Activated T-helper 17 cell treated with anti-CD3 and anti-CD28 coated beads, Interleukin-2, amount 50 U/mL, for 72 hours (primary cell): ENCODE data around the gene SLC8A1. TPM values are rescaled to one million over a fixed set of nuclear protein-coding genes. Genes with fewer than 3 reads are reported as not detected.

Source experiments
- ATAC-seq: fragments of 150-1000 bp; cut with Tn5 transposase; replicated peaks from 2 replicates; pipeline ENCODE4 v1.10.0; 2021; ENCODE audit warnings: mild to moderate bottlenecking, moderate library complexity
- H3K27ac Mint-ChIP-seq: one replicate; pipeline ENCODE4 v1.8.0; 2022; ENCODE audit warnings: mixed read lengths
- H3K27me3 Mint-ChIP-seq: one replicate; pipeline ENCODE4 v1.8.0; 2022; ENCODE audit warnings: mixed read lengths
- H3K36me3 Mint-ChIP-seq: one replicate; pipeline ENCODE4 v1.8.0; 2022; ENCODE audit warnings: low read depth, mild to moderate bottlenecking, mixed read lengths
- H3K4me1 Mint-ChIP-seq: one replicate; pipeline ENCODE4 v1.8.0; 2022; ENCODE audit warnings: mixed read lengths
- H3K4me3 Mint-ChIP-seq: one replicate; pipeline ENCODE4 v1.8.0; 2022; ENCODE audit warnings: mild to moderate bottlenecking, mixed read lengths
- H3K9me3 Mint-ChIP-seq: one replicate; pipeline ENCODE4 v1.8.0; 2022; ENCODE audit warnings: mixed read lengths
- total RNA-seq, 2 donors: library from RNA; stranded (reverse); gene quantifications; one replicate each; pipeline ENCODE4 v1.2.3, GENCODE V29; 2022

SLC8A1 gene
- under 1 TPM in 1 of 2 donors, not detected in 1; 0.45 TPM for total RNA-seq

DNA sequence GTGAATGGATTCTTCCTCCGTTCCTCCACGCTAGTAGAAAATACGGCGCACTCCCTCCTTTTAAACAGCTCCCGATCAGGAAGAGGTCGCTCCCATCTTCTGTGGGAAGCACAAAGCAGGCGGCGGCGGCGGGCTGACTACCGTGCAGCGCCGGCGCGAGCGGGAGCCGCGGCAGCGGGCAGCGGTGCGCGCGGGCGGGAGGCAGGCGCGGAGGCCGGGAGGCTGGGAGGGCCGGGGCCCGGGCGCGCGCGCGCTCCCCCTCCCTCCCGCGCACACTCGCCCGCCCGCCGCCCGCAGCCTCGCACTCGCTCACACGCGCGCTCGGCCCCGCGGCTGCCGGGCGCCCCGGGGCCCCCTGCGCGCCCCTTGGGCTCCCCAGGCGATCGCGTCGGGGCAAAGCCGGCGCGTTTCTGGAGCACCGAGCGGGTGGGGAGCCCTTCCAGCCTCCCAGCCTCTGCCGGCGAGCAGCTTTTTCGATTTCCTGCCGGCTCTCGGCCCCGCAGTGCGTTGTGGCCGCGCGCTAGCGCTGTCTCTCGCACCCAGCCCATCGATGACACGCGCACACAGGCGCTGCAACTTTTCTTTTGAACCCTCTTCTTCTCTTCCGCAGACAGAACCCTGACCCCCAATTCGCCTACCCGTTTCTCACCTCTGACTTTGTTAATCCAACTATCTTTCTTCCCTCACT is at the start of gene SLC8A1:
Gene SLC8A1 (minus strand): TSS at position 173 of the 688 bp plus-strand sequence.
- H3K4me3 Mint-ChIP-seq: peak within 1 kb of the TSS; percentile 68
- H3K27me3 Mint-ChIP-seq: peaks cover 37% of the 10 kb centered on the region
- H3K27ac Mint-ChIP-seq: no peak within 1 kb of the TSS
- no peak for ATAC-seq
- H3K4me1 Mint-ChIP-seq: peaks cover 9% of the 10 kb centered on the region
- H3K9me3 Mint-ChIP-seq: no peaks in the 10 kb centered on the region
- no peaks in the 10 kb centered on the region for H3K36me3 Mint-ChIP-seq

DNA sequence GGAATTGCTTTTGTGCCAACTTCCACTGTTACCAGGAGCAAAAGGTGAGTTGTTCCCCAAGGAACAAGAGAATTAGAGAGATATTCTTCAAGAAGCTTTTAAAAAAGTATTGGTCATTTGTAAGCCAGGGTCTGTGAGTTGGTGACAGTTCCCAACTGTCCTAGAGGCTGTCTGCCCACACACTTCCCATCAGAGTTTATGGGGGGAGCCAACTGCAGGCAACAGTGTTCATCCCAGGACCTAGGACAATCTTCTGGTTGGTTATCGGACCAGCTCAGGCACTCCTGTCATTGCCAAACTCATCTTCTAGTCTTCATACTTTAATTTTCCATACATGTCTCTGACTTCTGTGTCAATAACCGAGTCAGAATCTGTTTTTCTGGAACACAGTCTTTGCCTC is 47.5 kb upstream of the SLC8A1 start:
- Mint-ChIP-seq H3K4me1 (no peaks in the 10 kb centered on the region), H3K9me3 (no peaks in the 10 kb centered on the region), H3K36me3 (no peaks in the 10 kb centered on the region), H3K27me3 (no peaks in the 10 kb centered on the region), H3K4me3 (no peak overlapping the region), H3K27ac (no peak overlapping the region)
- ATAC-seq: no peak

DNA sequence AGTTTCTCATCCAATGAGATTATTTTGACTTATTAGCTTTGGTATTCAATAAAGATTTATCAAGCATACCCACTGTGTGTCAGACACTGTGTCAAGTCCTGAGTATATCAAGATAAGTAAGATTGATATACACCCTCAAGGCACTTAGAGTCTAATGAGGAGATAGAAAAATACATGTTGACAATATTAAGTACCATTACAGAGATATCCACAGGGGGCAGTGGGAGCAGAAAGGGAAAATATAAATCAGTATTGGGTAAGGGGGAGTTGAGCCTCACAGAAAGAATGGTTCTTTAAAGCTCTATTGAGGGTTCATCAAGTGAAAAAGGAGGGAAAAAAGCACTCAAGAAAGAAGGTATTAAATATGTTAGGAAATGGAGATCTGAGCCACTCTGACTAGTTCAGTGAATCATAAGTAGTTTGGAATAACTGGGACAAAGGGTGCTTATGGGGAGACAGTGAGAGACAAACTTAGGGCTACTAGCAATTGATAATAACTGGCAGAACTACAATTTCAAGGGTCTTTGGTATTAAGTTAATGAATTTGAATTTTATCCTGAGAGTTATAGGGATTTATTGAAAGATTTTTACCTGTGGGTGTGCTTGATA is 45.5 kb upstream of the SLC8A1 start:
- ATAC-seq: no peak
- H3K4me1 Mint-ChIP-seq: no peaks in the 10 kb centered on the region
- no peaks in the 10 kb centered on the region for H3K36me3 Mint-ChIP-seq
- no peaks in the 10 kb centered on the region for H3K27me3 Mint-ChIP-seq
- H3K27ac Mint-ChIP-seq: no peak overlapping the region
- no peaks in the 10 kb centered on the region for H3K9me3 Mint-ChIP-seq
- H3K4me3 Mint-ChIP-seq: no peak overlapping the region

DNA sequence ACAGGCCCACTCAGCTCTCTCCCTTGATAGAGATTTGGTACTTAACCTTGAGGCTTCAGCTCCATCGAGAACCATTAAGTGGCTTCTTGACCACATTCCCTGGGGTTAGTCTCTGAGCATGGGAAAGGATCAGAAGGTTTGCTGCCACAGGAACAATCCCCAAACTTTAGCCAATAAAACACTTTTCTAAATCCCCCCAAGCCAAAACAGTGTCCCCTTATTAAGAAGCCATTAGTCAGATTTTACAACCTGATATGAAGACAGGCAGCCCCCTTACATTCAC is 37.7 kb upstream of the SLC8A1 start:
- no peak overlapping the region for H3K27ac Mint-ChIP-seq
- H3K9me3 Mint-ChIP-seq: no peaks in the 10 kb centered on the region
- no peak for ATAC-seq
- peaks cover 4% of the 10 kb centered on the region for H3K4me1 Mint-ChIP-seq
- H3K4me3 Mint-ChIP-seq: peak overlapping the region; percentile 62
- H3K27me3 Mint-ChIP-seq: no peaks in the 10 kb centered on the region
- H3K36me3 Mint-ChIP-seq: no peaks in the 10 kb centered on the region

DNA sequence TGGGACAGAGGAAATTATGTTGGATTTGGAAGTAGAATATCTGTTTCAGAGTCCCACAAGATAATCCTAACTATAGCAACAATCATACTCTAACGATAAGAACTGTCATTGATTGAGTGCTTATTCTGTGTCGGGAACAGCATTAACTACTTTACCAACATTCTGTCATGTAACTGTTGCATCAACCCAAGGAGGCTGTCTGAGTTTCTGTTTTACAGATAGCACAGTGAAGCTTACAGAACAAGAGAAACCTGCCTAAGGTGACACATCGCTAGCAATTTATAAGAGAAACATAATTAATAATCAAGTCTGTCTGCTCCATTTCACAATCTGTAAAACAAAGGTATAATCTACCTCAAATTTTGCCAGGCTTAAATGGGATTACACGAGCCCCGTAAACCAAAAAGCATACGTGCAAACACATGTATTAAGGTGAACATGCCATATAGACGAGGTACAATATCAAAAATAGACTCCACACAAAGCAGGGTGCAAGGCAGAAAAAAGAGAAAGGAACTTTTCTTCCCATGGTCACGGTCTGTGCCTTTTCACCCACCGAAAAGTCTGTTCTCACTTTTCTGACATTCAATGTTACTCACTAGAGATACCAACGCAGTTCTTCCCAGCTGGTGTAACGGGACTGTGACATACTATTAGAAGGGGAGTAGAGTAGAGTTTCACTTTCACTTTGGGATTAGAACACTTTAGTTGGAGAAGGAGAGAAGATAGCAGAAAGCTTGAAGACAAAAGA is 37.2 kb upstream of the SLC8A1 start:
- Mint-ChIP-seq H3K4me3 (peak overlapping the region; percentile 62), H3K27me3 (no peaks in the 10 kb centered on the region), H3K9me3 (no peaks in the 10 kb centered on the region), H3K27ac (no peak overlapping the region), H3K4me1 (peaks cover 4% of the 10 kb centered on the region), H3K36me3 (no peaks in the 10 kb centered on the region)
- no peak for ATAC-seq

DNA sequence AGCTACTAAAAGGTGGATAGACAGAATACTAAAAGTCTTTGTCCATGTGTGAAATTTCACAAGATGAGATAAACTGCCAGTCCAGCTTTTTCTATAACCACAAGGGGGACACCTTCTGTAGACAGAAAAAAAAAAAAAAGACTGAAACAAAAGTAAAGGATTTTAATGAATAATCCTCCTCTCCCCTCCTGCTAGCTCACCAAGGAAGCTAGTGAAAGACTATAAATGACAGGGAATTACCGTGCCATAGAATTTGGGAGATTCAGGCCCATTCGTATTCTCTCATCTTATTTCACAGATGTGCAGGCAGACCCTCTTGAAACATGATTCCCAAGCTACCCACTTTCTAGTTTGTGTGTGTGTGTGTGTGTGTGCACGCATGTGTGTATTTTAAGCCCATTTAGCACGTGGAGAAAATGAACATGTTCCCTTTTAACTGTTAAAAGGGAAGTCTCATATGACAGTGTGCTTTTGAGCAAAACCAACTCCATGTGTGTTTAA is 36.3 kb upstream of the SLC8A1 start:
- H3K36me3 Mint-ChIP-seq: no peaks in the 10 kb centered on the region
- ATAC-seq: no peak
- H3K4me3 Mint-ChIP-seq: no peak overlapping the region
- H3K27ac Mint-ChIP-seq: no peak overlapping the region
- peaks cover 3% of the 10 kb centered on the region for H3K9me3 Mint-ChIP-seq
- peaks cover 4% of the 10 kb centered on the region for H3K4me1 Mint-ChIP-seq
- no peaks in the 10 kb centered on the region for H3K27me3 Mint-ChIP-seq

DNA sequence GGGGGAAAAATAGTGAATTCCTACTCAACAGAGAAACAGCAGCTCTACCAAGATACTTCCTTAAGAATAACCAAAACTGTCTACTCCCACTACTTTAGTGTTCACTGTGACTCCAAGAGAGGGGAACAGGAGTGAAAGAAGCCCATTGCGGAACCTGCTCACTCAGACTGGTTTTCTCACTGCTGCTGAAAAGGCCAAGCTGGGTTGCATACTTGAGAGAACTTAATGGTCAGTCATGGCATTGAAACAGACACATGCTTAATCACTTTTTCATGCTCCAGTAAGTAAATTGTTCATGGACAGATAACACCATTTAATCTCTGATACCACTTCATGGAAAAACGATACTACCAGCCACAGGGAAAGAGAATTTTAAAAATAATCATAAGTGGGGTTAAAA is 35.7 kb upstream of the SLC8A1 start:
- H3K4me3 Mint-ChIP-seq: no peak overlapping the region
- H3K36me3 Mint-ChIP-seq: no peaks in the 10 kb centered on the region
- H3K27ac Mint-ChIP-seq: no peak overlapping the region
- H3K9me3 Mint-ChIP-seq: peaks cover 3% of the 10 kb centered on the region
- peaks cover 4% of the 10 kb centered on the region for H3K4me1 Mint-ChIP-seq
- ATAC-seq: no peak
- no peaks in the 10 kb centered on the region for H3K27me3 Mint-ChIP-seq

DNA sequence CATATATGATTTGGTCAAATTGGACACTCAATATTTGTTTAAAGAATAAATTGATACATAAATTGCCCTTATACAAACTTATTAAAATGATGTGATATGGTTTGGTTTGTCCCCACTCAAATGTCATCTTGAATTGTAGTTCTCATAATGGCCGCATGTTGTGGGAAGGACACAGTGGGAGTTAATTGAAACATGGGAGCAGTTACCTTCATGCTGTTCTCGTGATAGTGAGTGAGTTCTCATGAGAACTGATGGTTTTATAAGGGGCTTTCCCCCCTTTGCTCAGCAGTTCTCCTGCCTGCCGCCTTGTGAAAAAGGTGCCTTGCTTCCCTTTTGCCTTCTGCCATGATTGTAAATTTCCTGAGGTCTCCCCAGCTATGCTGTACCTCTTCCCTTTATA is 34.0 kb upstream of the SLC8A1 start:
- H3K9me3 Mint-ChIP-seq: peaks cover 3% of the 10 kb centered on the region
- H3K27me3 Mint-ChIP-seq: no peaks in the 10 kb centered on the region
- no peak for ATAC-seq
- H3K4me1 Mint-ChIP-seq: peaks cover 4% of the 10 kb centered on the region
- H3K36me3 Mint-ChIP-seq: no peaks in the 10 kb centered on the region
- no peak overlapping the region for H3K4me3 Mint-ChIP-seq
- H3K27ac Mint-ChIP-seq: no peak overlapping the region

DNA sequence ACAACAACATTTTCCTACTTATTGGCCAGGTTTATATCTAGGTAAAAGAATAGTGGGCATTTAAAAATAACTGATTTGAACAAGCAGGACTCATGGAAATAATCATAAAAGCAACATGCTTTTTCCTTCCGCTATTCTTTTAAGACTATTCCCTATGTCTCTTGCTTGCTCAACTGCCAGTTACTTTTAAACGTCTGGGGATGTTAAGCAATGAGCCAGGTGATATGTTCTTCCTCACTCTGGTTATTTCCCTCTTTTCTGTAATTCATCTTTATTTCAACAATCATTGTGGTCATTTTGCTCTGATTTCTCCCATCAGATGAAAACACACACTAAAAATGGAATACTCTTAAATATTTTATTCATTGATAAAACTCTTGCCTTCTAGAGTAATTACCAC is 33.4 kb upstream of the SLC8A1 start:
- Mint-ChIP-seq H3K9me3 (peaks cover 3% of the 10 kb centered on the region), H3K27me3 (no peaks in the 10 kb centered on the region), H3K4me1 (peaks cover 4% of the 10 kb centered on the region), H3K27ac (no peak overlapping the region), H3K4me3 (no peak overlapping the region), H3K36me3 (no peaks in the 10 kb centered on the region)
- ATAC-seq: no peak

DNA sequence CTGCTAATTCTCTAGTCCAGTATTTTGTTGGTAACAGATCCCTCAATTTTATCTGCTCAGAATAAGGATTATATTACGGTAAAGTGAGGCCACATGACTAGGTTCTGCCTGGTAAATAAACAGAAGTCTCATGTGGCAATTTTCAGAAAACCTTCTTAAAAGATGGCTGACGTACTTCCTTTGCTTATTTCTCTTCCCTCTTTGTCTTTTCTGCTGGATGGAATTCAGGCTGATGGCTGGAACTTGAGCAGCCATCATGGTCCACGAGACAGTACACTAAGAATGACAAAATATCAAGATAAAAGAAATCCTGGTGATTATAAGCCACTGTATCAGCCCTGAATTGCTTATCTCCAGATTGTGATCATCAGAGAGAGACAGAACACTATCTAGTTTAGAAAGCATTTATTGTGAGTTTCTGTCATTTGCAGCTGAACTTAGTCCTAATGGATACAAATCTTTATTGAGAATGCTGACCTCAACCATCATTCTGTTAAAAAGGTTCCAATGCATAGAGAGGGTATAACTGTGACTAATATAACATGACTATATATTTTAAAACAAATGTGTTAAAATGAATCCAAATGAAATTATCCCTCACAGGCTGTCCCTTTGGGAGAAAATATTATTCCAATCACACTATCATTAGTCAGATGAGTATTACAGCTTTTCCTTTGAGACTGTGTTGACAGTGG is 31.8 kb upstream of the SLC8A1 start:
- peaks cover 3% of the 10 kb centered on the region for H3K9me3 Mint-ChIP-seq
- no peaks in the 10 kb centered on the region for H3K4me1 Mint-ChIP-seq
- no peaks in the 10 kb centered on the region for H3K27me3 Mint-ChIP-seq
- ATAC-seq: no peak
- H3K36me3 Mint-ChIP-seq: no peaks in the 10 kb centered on the region
- no peak overlapping the region for H3K27ac Mint-ChIP-seq
- no peak overlapping the region for H3K4me3 Mint-ChIP-seq

DNA sequence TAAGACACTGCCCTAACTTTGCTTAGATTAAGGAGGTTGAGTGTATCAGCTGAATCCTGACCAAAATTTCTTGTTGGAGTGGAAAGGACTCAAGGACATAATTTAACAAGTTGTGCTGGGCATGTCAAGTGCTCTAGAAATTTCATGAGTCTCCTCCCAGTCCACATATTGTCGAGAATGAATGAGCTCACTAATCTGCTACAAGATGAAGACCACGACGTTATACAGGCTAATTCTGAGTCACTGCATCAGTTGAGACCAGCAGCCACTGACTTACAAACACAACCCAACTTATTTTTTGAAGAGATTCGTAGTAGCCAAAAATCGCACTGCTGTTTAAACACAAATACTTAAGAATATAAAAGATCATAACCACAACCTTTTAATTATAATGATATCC is 28.7 kb upstream of the SLC8A1 start:
- H3K27ac Mint-ChIP-seq: no peak overlapping the region

DNA sequence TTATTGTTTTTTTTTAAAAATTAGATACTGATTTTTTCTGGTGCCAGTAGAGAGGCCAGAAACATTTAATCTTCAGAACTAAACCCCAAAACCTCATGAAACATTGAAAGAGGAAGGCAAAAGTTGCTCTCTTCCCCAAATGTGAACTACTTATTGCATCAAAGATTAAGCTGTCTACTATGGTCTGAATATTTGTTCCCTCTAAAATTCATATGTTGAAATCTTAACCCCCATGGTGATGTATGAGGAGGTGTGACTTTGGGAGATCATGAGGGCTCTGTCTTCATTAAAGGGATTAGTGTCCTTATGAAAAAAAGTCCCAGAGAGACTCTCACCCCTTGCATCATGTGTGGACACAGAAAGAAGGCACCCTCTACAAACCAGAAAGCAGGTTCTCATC is 28.2 kb upstream of the SLC8A1 start:
- Mint-ChIP-seq H3K36me3 (no peaks in the 10 kb centered on the region), H3K9me3 (peaks cover 3% of the 10 kb centered on the region), H3K4me1 (no peaks in the 10 kb centered on the region), H3K4me3 (no peak overlapping the region), H3K27me3 (no peaks in the 10 kb centered on the region), H3K27ac (no peak overlapping the region)
- ATAC-seq: no peak

More for the DNA sequence above, 28.7 kb upstream of the SLC8A1 start:
- no peaks in the 10 kb centered on the region for H3K27me3 Mint-ChIP-seq
- H3K36me3 Mint-ChIP-seq: no peaks in the 10 kb centered on the region
- ATAC-seq: no peak
- no peak overlapping the region for H3K4me3 Mint-ChIP-seq
- H3K9me3 Mint-ChIP-seq: peaks cover 3% of the 10 kb centered on the region
- no peaks in the 10 kb centered on the region for H3K4me1 Mint-ChIP-seq

DNA sequence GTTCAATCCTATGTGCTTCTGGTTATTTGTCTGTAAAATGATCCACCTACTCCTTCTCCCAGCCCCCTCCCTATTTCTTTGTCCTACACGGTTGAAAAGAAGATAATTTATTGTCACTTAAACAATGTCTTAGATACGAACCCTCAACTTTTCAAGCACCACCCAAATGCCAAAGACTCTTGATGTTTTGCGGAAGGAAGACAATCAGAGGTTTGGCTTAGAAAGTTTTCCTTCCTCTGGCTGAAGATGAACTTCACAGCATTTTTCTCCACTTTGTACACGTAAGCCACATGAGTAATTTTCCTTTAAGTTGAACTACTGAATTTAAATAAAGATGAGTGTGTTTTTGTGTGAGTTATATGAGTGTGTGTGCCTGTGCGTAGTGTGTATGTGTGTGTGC is 25.5 kb upstream of the SLC8A1 start:
- Mint-ChIP-seq H3K27ac (no peak overlapping the region), H3K36me3 (no peaks in the 10 kb centered on the region), H3K4me1 (no peaks in the 10 kb centered on the region), H3K9me3 (no peaks in the 10 kb centered on the region), H3K4me3 (no peak overlapping the region), H3K27me3 (no peaks in the 10 kb centered on the region)
- ATAC-seq: no peak

DNA sequence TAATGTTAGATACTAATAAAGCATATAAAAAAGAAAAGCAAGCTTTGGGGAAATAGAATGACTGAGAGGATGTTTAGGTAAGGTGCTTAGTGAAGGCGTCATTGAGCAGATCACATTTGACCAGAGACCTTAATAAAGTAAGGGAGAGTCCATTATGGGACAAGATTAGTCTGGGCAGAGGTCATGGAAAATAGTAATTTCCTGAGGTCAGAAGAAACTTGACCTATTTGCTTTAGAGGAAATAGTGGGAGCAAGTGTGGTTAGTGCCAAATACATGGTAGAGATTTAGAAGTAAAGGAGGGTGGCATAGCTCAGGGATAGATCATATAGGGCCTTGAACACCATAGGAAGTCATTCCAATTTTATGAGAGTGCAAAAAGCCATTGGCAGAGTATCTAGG is 24.5 kb upstream of the SLC8A1 start:
- H3K4me1 Mint-ChIP-seq: no peaks in the 10 kb centered on the region
- ATAC-seq: no peak

More for the DNA sequence above, 24.5 kb upstream of the SLC8A1 start:
- no peaks in the 10 kb centered on the region for H3K9me3 Mint-ChIP-seq
- no peaks in the 10 kb centered on the region for H3K36me3 Mint-ChIP-seq
- no peak overlapping the region for H3K4me3 Mint-ChIP-seq
- H3K27me3 Mint-ChIP-seq: no peaks in the 10 kb centered on the region
- no peak overlapping the region for H3K27ac Mint-ChIP-seq
